Neural progenitor cell (in vitro differentiated cells): Measurements from ENCODE around the gene TRAF5. TPM values are rescaled to one million over a fixed set of nuclear protein-coding genes. Genes with fewer than 3 reads are reported as not detected.

Experiments used
- DNase-seq: peaks from one replicate; pipeline ENCODE4 v3.0.0-alpha.2; 2016; ENCODE audit warnings: low spot score
- H2AFZ ChIP-seq: fragments of 200-600 bp; sonication (generic); replicated peaks from 2 replicates; pipeline ENCODE4 v1.6.1; 2016; ENCODE audit warnings: antibody characterized with exemption
- H3F3A ChIP-seq: fragments of 200-600 bp; sonication (generic); 2 replicates; pipeline ENCODE4 v1.6.1; 2016; ENCODE audit warnings: antibody characterized with exemption, low read depth
- H3K27ac ChIP-seq: fragments of 200-600 bp; sonication (generic); 2 replicates; pipeline ENCODE4 v1.5.1; 2016; ENCODE audit warnings: mild to moderate bottlenecking
- H3K27me3 ChIP-seq: fragments of 200-600 bp; sonication (generic); 2 replicates; pipeline ENCODE4 v1.6.1; 2016; ENCODE audit warnings: mild to moderate bottlenecking, moderate library complexity
- H3K36me3 ChIP-seq: fragments of 200-600 bp; sonication (generic); 2 replicates; pipeline ENCODE4 v1.5.1; 2016
- H3K4me1 ChIP-seq: fragments of 200-600 bp; sonication (generic); 2 replicates; pipeline ENCODE4 v1.6.1; 2016; ENCODE audit warnings: mixed run types
- H3K4me2 ChIP-seq: fragments of 200-600 bp; sonication (generic); 2 replicates; pipeline ENCODE4 v1.6.1; 2016
- H3K4me3 ChIP-seq: fragments of 200-600 bp; sonication (generic); 2 replicates; pipeline ENCODE4 v1.5.1; 2016
- H3K79me2 ChIP-seq: fragments of 200-600 bp; sonication (generic); 2 replicates; pipeline ENCODE4 v1.6.1; 2016; ENCODE audit warnings: low read depth
- H3K9ac ChIP-seq: fragments of 200-600 bp; sonication (generic); 2 replicates; pipeline ENCODE4 v1.6.1; 2016
- H3K9me3 ChIP-seq: fragments of 200-600 bp; sonication (generic); 2 replicates; pipeline ENCODE4 v1.5.1; 2016; ENCODE audit warnings: low read depth
- H4K20me1 ChIP-seq: fragments of 200-600 bp; sonication (generic); 2 replicates; pipeline ENCODE4 v1.6.1; 2016; ENCODE audit warnings: low read depth
- H3K27ac Mint-ChIP-seq: 3 replicates; pipeline ENCODE4 v1.8.0; 2021; ENCODE audit warnings: mixed read lengths
- H3K27me3 Mint-ChIP-seq: 2 replicates; pipeline ENCODE4 v1.8.0; 2022; ENCODE audit warnings: low read depth, mild to moderate bottlenecking, inconsistent platforms, moderate library complexity, mixed read lengths; ENCODE audit not compliant: insufficient read depth
- H3K36me3 Mint-ChIP-seq: 3 replicates; pipeline ENCODE4 v1.8.0; 2021; ENCODE audit warnings: mixed read lengths
- H3K4me1 Mint-ChIP-seq: 3 replicates; pipeline ENCODE4 v1.8.0; 2021; ENCODE audit warnings: mixed read lengths
- H3K4me3 Mint-ChIP-seq: 3 replicates; pipeline ENCODE4 v1.8.0; 2021; ENCODE audit warnings: mild to moderate bottlenecking, moderate library complexity, mixed read lengths
- H3K9me3 Mint-ChIP-seq: 3 replicates; pipeline ENCODE4 v1.8.0; 2020; ENCODE audit warnings: mixed read lengths
- EZH2 ChIP-seq: fragments of 200-600 bp; sonication (generic); IDR thresholded peaks from 2 replicates; pipeline ENCODE4 v1.6.1; 2017; ENCODE audit warnings: antibody characterized with exemption, mild to moderate bottlenecking, moderate library complexity
- EZH2phosphoT487 ChIP-seq: fragments of 200-600 bp; sonication (generic); IDR thresholded peaks from 2 replicates; pipeline ENCODE4 v1.6.1; 2017; ENCODE audit warnings: antibody characterized with exemption
- total RNA-seq: library from RNA; depleted of rRNA; stranded (reverse); fragments of >200 nt; gene quantifications from 2 replicates; pipeline ENCODE4 v1.2.3, GENCODE V29; 2015; ENCODE audit warnings: low replicate concordance
- TF ChIP-seq, protein P1 (sequence below): fragments of 200-600 bp; sonication (generic); IDR thresholded peaks from 2 replicates; pipeline ENCODE4 v1.5.1; 2017; ENCODE audit warnings: antibody characterized with exemption, mild to moderate bottlenecking

TRAF5 gene
- total RNA-seq, 1 donor from 2014 or later: 36.0 TPM

GRCh38 chr1:211328084-211328694, 1.6 kb downstream of the TRAF5 start:
- Mint-ChIP-seq H3K27me3 (peaks cover 12% of the 10 kb centered on the region), H3K4me3 (peak overlapping the region; percentile 85), H3K4me1 (peaks cover 50% of the 10 kb centered on the region), H3K36me3 (no peaks in the 10 kb centered on the region), H3K27ac (peak overlapping the region; percentile 62), H3K9me3 (no peaks in the 10 kb centered on the region)
- Histone ChIP-seq H4K20me1 (peaks cover 12% of the 10 kb centered on the region), H3F3A (peaks cover 21% of the 10 kb centered on the region), H3K9ac (no peak overlapping the region), H3K79me2 (peaks cover 50% of the 10 kb centered on the region), H3K27ac (no peak overlapping the region), H2AFZ (no peak overlapping the region), H3K4me2 (peak overlapping the region; percentile 72), H3K27me3 (peaks cover 25% of the 10 kb centered on the region), H3K9me3 (no peaks in the 10 kb centered on the region), H3K4me1 (peaks cover 30% of the 10 kb centered on the region), H3K36me3 (no peaks in the 10 kb centered on the region), H3K4me3 (no peak overlapping the region)
- DNase-seq: no peak
- TF ChIP-seq EZH2phosphoT487: no peak
- TF ChIP-seq, protein P1, sequence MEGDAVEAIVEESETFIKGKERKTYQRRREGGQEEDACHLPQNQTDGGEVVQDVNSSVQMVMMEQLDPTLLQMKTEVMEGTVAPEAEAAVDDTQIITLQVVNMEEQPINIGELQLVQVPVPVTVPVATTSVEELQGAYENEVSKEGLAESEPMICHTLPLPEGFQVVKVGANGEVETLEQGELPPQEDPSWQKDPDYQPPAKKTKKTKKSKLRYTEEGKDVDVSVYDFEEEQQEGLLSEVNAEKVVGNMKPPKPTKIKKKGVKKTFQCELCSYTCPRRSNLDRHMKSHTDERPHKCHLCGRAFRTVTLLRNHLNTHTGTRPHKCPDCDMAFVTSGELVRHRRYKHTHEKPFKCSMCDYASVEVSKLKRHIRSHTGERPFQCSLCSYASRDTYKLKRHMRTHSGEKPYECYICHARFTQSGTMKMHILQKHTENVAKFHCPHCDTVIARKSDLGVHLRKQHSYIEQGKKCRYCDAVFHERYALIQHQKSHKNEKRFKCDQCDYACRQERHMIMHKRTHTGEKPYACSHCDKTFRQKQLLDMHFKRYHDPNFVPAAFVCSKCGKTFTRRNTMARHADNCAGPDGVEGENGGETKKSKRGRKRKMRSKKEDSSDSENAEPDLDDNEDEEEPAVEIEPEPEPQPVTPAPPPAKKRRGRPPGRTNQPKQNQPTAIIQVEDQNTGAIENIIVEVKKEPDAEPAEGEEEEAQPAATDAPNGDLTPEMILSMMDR: no peak
- TF ChIP-seq EZH2: no peak

DNA sequence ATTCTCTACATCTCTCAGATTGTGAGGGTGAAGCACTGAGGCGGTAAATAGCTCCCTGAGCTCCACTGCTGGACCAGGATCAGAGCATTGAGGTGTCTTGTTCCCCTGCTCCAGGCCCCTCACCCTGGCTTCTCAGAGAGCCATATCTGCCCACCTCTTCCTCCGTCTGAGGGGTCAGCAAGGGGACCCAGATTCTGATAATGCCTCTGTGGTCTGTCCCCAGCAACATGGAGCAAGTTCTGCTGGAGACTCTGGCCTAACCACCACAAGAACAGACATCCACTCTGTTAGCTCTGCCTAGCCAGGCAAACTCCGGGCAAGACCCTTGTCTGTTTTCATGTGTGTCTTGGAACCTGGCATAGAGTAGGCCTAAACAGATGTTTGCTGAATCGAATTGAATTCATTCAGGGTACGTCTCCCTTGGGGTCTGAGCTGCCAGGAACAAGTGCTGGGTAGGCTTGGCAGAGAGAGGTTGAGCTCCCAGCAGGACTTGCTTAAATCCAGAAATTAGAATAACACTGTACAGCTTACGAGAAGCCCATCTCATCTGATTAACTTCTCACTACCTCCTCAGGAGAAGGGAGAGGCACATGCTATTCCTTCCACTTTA, 2.3 kb downstream of the TRAF5 start:
- Histone ChIP-seq H3K36me3 (no peaks in the 10 kb centered on the region), H3K9me3 (no peaks in the 10 kb centered on the region), H3K4me1 (peaks cover 30% of the 10 kb centered on the region), H3K9ac (no peak overlapping the region), H3K4me2 (no peak overlapping the region), H2AFZ (no peak overlapping the region), H3K27ac (no peak overlapping the region), H3K27me3 (peaks cover 25% of the 10 kb centered on the region), H3K79me2 (peaks cover 50% of the 10 kb centered on the region), H3K4me3 (no peak overlapping the region), H3F3A (peaks cover 21% of the 10 kb centered on the region), H4K20me1 (peaks cover 12% of the 10 kb centered on the region)
- Mint-ChIP-seq H3K4me3 (peak overlapping the region; percentile 85), H3K4me1 (peaks cover 48% of the 10 kb centered on the region), H3K36me3 (no peaks in the 10 kb centered on the region), H3K9me3 (no peaks in the 10 kb centered on the region), H3K27ac (no peak overlapping the region), H3K27me3 (peaks cover 12% of the 10 kb centered on the region)
- DNase-seq: no peak
- TF ChIP-seq, protein P1: no peak
- TF ChIP-seq EZH2 (no peak), EZH2phosphoT487 (no peak)

- Histone ChIP-seq H3K9ac (no peak overlapping the region), H3K9me3 (no peaks in the 10 kb centered on the region), H3K4me2 (no peak overlapping the region), H3F3A (peaks cover 21% of the 10 kb centered on the region), H3K36me3 (no peaks in the 10 kb centered on the region), H3K27ac (no peak overlapping the region), H3K4me1 (peaks cover 30% of the 10 kb centered on the region), H3K79me2 (peaks cover 50% of the 10 kb centered on the region), H4K20me1 (peaks cover 12% of the 10 kb centered on the region), H3K4me3 (no peak overlapping the region), H3K27me3 (peaks cover 25% of the 10 kb centered on the region), H2AFZ (no peak overlapping the region)
- H3K27ac Mint-ChIP-seq: no peak overlapping the region
- no peak for TF ChIP-seq EZH2
- TF ChIP-seq, protein P1: no peak
- no peak for TF ChIP-seq EZH2phosphoT487
- H3K27me3 Mint-ChIP-seq: peaks cover 12% of the 10 kb centered on the region
- peaks cover 48% of the 10 kb centered on the region for H3K4me1 Mint-ChIP-seq
- peak overlapping the region; percentile 27 for H3K4me3 Mint-ChIP-seq
- DNase-seq: no peak
- H3K9me3 Mint-ChIP-seq: no peaks in the 10 kb centered on the region
- H3K36me3 Mint-ChIP-seq: no peaks in the 10 kb centered on the region
These were observed 3.1 kb downstream of the TRAF5 start for GRCh38 chr1:211329764-211330201.
